Cerebellar nuclear complex (tissue), 1 donor: ENCODE measurements around the gene GP9.
"Not testable (repeated sequence)": the region's sequence is repeated elsewhere in the genome, so short reads cannot be mapped to it uniquely, and the experiment has no call there.

ENCODE experiments used
- DNase-seq, 2 experiments: peaks; one replicate each; lab custom pipeline; 2025; lab: John Stamatoyannopoulos, UW

GP9 gene

DNA sequence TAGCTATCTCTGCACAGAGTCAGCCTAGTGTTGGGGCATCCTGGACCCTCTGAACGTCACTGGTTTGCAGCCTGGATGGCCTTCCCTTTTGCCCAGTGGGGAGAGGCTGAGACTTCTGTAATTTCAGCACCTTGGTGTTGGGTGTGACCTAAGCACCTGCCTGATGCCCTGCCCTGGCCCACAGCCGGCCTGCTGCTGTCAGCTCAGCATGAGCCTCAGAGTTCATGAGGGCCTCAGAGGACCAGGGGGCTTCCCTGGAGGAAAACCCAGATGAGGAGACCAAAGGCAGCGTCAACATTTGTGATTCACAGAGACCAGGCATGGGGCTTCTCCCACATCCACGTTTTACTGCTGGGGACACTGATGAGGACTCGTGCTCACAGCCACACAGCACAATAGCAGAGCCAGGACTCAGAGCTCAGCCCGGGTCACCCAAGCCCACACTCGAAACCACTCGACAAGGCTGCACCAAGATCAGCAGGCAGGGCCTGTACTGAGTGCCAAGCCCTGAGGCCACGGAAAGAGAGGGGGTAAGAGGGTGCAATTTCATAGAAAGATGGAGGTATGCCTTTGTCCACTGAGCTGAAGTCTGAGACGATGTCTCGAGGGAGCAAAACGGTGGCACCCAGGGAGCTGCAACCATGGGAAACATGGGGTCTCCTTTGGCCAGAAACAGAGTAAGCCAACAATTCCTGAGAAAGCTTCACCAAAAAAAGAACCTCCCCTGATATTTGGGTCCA, 9.9 kb upstream of the GP9 start:
- DNase-seq: no peak

DNA sequence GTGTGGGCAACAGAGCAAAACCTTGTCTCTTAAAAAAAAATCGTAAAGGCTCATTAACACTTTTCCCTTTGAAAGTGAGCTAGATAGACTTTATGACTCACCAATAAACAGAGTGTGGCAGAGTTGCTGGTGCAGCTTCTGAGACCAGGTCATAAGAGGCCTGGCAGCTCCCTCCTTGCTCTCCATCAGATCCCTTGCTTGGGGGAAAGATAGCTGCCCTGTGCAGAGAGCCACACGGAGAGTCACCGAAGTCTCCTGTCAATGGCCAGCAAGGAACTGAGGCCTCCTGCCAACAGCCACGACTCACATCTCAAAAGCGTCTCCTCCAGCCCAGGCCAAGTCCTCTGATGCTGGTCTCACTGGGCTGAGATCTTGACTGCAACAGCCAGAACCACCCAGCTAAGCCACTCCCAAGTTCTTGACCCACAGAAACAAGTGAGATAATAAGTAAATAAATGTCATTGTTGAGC, 8.7 kb upstream of the GP9 start:
- DNase-seq: no peak

DNA sequence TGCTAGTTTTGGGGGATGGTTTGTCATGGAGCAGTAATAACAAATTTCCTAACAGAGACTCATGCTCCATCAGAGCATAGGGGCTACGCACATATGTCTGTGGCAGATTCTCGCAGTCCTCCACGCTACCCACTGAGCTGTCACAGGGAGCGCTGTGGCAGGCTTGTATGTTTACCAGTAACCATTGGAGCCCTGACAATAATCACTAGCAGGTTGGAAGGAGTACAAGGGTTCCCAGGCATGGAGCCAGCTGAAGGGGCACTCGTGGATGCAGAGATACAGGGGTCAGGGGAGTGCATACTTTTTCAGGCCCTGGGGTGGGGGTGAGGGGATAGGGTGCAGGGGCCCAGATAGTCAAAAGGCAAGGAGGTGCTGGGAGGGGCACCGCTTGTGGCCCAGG, 7.9 kb upstream of the GP9 start:
- DNase-seq: peak in 1 of 2 experiments; percentile 30

DNA sequence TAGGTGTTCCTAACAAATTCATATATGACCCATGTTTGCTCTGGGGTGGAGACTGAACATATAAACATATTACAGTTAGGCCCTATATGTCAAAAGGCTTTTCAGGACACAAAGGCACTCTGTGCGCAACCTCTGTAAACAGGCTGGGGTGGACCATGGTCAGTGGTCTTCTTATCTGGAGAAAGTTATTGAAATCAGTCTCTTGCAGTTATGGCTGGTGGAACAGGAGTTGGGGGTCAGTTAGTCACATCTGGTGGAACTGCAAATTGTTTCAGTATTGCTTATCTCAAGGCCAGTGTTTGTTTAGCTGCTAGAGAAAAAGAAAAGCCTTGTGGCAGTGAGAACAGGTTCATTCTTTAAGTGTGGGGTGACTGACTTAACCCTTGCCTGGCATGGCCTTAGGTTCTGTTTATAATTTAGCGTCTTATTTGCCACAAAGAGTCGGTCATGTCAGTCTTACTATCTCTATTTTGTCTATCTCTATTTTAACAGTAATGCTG, 5.9 kb upstream of the GP9 start:
- DNase-seq: no peak

DNA sequence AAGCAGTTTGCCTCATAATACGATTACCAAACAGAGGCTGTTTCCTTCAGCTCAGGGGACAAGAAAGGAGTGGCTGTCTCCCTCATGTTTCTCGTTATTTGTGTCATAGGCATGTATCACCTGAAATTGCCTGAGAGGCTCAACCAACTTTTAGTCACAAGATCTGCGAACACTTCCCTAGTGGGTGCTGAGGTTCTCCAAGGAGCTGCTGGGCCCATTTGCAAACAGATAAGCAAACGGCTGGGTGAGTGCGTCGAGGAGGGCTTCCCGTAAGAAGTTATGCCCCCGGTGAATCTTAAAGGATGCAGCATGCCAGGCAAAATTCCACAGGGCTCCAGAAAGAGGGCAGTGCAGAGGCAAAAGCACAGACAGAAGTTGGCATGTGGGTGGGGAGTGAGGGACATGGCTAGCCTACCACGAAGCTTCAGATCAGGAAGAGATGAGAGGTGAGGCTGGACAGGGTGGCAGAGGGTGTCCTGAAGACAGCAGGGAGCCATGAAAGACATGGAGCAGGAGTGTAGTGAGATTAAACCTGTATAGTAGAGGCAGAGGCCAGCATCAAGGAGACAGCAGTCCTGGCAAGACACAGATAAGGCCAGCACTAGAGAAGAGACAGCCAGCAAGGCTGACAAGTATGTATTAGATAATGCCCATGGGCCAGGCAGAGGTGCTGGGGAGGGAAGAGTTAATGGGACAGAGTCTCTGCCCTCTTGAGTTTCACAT, 4.0 kb upstream of the GP9 start:
- DNase-seq: no peak

DNA sequence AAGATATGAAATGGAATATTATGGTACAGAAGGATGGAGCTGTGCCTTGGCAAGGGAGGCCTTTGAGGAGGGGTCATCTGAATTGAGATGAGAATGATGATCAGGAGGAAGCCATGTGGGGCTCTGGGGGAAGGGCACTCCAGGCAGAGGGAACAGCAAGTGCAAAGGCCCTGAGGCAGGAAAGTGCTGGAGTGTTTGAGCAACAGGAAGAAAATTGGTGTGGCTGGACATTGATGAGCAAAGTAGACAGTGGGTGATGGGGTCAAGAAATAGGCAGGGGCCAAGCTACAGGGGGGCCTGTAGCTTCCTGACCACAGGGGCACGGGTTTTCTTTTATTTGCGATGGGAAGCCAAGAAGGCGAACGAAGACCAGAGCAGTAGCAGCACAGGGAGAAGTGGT, 3.3 kb upstream of the GP9 start:
- DNase-seq: no peak

DNA sequence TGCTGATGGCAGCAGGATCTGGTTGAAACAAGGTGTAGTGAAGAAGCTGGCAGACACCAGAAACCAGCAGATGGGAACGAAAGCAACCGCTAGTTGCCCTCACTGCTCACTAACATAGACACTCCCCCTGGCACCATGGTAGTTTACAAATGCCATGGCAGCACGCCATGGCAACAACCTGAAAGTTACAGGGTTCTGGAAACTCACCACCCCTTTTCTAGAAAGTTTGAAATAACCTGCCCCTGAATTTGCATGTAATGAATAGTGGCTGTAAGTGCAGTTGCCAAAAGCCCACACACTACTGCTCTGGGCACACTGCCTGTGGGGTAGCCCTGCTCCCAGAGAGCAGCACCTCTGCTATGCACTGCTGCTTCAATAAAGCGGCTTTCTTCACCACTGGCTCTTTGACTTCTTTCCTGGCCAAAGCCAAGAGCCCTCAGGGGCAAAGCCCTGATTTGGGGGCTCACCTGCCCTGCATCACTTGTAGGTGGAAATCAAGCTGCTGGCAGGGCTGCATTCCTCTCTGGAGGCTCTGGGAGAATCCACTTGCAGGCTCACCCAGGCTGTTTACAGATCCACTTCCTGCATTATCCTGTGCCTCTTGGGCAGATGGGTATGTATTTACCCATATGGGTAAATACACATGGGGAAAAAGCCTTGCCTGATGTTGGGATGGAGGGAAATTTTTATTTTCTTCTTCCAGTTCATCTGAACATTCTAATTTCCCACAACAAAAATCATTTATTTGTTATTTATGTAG, 2.0 kb upstream of the GP9 start:
- peak in 1 of 2 experiments; percentile 17 for DNase-seq

DNA sequence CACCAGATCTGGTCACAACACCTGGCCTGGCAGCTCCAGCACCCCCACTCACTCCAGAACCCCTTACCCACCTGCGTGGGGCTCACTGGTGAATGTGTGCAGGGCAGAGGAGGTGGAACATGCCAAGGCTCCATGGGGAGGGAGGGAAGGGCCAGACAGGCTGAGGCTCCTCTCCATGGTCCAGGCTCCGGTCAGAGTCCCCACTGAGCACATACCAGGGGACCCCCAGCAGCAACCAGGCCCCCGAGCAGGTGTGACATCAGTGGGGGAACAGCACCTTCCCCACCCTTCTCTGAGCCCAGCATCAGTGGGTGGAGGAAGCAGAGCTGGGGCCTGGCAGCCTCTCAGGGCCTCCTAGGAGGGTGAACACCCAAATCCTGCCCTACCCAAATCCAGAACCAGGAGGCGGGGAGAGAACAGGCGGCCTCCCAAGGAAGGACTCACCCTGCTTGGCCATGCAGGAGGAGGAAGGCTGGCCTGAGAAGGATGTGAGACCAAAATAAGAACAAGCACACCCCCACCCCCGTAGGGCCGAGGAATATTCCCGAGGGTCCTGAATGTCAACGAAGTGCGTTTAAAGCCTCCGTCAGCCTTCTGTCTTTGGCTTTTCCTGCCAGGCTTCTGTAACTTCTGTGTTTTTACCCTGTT, 1.1 kb upstream of the GP9 start:
- no peak for DNase-seq

DNA sequence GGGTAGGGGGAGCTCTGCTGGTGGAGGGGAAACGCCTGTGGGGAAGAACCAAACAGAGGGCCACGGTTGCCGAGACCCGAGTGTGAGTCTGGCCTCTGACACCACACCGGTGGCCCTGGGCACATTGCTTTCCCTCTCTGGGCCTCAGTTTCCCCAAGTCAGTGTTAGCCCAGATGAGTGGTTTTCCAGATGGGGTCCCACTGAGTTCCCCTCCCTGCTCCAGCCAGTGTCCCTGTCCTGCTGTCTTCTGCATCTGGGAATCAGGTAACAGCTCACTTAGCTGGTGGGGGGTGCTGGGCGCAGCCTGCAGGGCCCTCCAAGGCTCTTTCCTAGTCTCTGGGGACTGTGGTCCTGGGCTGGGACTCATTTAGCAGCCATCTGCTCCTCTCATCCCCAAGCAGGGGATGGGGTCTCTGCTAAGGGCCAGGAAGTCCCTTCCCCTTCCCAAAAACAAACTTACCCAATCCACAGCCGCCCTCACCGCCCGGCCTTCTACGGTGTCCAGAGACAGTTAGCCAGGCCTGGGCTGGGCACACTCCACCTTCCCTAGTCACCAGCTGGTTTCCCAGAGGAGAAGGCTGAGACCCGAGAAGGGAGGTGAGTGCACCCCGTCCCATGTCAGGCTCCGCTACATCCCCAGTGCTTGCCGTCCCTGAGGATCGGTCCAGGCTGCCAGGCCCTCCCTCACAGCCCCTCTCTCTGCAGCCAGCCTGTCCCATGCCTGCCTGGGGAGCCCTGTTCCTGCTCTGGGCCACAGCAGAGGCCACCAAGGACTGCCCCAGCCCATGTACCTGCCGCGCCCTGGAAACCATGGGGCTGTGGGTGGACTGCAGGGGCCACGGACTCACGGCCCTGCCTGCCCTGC, 676 bp downstream of the GP9 start:
- DNase-seq: no peak

DNA sequence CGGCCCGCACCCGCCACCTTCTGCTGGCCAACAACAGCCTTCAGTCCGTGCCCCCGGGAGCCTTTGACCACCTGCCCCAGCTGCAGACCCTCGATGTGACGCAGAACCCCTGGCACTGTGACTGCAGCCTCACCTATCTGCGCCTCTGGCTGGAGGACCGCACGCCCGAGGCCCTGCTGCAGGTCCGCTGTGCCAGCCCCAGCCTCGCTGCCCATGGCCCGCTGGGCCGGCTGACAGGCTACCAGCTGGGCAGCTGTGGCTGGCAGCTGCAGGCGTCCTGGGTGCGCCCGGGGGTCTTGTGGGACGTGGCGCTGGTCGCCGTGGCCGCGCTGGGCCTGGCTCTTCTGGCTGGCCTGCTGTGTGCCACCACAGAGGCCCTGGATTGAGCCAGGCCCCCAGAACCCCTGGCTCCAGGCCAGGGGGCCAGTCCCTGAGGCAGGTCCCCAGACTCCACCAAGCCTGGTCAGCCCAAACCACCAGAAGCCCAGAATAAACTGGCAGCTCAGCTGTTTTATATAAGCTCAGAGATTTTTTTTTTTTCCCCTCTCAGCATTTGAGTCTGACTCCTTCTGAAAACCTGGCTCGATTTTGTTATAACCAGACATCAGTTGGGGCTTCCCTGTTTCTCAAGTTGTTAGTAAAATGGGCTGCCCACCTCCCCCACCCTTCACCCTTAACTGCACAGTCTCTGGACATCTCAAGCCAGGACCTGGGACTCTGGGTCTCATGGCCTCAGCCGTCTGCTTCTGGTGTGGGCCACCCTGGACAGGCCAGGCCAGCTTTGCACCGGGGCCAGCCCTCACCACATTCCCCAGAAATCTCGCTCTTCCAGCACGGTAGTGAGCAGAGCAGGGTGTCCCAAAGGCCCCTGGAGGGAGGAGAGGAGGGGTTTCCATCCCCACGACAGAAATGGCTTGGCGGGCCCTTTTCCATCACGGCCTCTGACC, 1.6 kb downstream of the GP9 start:
- no peak for DNase-seq

DNA sequence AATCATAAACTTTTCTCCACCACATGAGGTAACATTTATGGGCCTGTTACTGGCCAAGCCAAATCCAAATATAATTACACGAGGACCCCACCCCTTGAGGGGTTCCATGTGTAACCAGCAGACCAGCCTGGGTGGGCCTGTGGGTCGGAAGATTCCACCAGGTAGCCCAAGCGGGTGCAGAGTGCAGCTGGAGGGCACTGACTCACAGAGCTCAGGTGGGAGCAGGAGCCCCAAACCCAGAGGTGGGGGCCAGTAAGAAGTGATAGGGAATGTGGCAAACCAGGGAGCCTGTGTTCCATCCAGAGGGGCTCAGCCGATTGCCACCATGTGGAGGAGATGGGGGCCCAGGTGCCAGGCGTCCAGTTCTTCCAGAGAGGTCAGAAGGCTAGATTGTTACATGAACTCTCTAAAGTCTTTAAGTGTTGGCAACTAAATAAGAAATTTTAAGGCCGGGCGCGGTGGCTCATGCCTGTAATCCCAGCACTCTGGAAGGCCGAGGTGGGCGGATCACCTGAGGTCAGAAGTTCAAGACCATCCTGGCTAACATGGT, 2.6 kb downstream of the GP9 start:
- DNase-seq: no peak

DNA sequence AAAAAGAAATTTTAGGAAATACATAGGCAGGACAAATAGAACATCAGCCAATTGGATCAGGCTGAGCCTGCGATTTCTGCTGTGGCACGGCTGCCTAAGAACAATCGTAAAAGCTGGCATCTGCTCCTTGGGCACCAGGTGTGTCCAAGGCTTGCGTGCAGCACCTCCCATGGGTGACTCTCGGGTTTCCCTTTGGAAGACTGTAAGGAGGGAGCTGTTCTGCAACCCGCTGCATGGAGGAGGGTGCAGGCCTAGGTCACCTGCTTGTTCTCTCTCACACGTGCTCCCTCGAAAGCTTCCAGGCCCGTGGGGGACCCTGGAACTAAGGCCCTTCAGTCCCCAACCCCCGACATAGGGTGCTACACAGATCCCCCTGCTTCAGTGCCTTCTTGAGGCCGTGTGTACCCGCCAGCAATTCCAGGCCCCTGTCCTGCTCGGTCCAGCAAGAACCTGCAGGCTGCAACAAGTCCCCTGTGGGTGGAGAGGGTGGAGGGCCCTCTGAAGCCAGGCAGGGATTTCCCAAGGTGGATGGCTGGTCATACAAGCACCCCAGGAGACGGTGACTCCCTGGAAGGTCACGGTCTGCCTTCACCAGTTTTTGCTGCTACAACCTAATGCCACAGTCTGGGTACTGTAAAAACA, 3.4 kb downstream of the GP9 start:
- no peak for DNase-seq

DNA sequence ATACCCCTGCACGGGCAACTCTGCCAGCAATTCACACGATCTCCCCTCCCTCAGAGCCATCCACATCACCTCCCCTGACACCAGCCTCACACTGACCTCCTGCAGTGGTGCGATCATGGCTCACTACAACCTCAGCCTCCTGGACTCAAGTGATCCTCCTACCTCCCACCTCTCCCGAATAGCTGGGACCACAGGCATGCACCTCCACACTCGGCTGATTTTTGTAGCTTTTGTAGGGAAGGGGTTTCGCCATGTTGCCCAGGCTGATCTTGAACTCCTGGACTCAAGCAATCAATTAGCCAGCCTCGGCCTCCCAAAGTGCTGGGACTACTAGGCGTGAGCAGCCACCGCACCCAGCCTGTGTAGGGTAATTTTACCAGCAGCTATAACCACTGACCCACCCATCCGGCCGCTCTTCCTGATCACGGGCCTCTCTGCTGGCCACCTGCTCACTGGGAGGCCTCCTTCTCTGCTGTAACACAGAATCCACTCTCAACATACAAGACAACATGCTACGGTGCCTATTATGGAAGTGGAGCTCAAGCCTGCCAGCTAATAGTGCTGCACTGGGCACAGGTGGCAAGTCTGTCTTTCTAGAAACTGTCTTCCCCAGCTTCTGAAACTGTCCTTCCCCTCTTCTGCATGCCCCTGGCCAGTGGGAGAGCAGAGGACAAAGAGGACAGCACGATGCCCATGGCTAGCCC, 4.6 kb downstream of the GP9 start:
- DNase-seq: no peak

DNA sequence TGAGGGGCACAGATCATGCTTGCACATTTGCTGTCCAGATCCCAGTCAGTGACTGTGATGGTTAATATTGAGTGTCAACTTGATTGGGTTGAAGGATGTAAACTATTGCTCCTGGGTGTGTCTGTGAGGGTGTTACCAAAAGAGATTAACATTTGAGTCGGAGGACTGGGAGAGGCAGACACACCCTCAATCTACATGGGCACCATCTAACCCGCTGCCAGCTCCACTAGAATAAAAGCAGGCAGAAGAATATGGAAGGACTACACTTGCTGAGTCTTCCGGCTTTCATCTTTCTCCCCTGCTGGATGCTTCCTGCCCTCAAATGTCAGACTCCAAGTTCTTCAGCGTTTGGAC, 5.1 kb downstream of the GP9 start:
- no peak for DNase-seq

DNA sequence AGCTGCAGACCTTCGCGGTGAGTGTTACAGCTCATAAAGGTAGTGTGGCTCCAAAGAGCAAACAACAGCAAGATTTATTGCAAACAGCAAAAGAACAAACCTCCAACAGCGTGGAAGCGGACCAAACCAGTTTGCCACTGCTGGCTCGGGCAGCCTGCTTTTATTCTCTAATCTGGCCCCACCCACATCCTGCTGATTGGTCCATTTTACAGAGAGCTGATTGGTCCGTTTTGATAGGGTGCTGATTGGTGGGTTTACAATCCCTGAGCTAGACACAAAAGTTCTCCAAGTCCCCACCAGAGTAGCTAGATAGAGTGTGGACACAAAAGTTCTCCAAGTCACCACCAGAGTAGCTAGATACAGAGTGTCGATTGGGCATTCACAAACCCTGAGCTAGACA, 7.1 kb downstream of the GP9 start:
- not testable (repeated sequence) for DNase-seq

DNA sequence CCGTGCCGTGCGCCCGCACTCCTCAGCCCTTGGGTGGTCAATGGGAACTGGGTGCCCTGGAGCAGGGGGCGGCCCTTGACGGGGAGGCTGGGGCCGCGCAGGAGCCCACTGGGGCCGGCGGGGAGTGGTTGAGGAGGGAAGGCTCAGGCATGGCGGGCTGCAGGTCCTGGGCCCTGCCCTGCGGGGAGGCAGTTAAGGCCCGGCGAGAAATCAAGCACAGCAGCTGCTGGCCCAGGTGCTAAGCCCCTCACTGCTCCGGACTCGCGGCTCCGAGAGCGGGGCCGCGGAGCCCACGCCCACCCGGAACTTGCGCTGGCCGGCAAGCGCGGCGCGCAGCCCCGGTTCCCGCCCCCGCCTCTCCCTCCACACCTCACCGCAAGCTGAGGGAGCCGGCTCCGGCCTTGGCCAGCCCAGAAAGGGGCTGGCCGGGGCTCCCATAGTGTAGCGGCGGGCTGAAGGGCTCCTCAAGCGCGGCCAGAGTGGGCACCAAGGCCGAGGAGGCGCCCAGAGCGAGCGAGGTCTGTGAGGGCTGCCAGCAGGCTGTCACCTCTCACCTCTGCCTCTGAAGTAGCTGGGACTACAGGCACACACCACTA, 7.8 kb downstream of the GP9 start:
- no peak for DNase-seq

DNA sequence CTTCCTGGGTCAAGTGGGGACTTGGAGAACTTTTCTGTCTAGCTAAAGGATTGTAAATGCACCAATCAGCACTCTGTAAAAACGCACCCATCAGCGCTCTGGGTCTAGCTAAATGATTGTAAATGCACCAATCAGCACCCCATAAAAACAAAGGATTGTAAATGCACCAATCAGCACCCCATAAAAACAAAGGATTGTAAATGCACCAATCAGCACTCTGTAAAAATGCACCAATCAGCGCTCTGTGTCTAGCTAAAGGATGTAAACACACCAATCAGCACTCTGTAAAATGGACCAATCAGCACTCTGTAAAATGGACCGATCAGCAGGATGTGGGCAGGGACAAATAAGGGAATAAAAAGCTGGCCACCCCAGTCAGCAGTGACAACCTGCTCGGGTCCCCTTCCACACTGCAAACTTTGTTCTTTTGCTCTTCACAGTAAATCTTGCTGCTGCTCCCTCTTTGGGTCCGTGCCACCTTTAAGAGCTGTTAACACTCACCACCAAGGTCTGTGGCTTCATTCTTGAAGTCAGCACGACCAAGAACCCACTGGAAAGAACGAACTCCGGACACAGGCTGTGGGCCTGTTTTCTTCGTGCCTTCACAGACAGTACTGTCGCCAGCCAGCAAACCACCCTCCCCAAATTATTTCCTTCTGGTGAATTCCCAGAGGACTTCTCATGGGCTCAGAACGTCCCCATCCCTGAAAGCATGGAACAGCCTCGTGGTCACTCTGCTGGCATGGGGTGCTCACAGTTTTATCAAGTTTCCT, 8.9 kb downstream of the GP9 start:
- DNase-seq: not testable (repeated sequence)
